ENCODE results near the gene ABHD12.
A peak's percentile ranks its signal among the peaks of the same experiment; 100 is the strongest.
"Not testable (repeated sequence)": the region's sequence is repeated elsewhere in the genome, so short reads cannot be mapped to it uniquely, and the experiment has no call there.

The ABHD12 gene

DNA sequence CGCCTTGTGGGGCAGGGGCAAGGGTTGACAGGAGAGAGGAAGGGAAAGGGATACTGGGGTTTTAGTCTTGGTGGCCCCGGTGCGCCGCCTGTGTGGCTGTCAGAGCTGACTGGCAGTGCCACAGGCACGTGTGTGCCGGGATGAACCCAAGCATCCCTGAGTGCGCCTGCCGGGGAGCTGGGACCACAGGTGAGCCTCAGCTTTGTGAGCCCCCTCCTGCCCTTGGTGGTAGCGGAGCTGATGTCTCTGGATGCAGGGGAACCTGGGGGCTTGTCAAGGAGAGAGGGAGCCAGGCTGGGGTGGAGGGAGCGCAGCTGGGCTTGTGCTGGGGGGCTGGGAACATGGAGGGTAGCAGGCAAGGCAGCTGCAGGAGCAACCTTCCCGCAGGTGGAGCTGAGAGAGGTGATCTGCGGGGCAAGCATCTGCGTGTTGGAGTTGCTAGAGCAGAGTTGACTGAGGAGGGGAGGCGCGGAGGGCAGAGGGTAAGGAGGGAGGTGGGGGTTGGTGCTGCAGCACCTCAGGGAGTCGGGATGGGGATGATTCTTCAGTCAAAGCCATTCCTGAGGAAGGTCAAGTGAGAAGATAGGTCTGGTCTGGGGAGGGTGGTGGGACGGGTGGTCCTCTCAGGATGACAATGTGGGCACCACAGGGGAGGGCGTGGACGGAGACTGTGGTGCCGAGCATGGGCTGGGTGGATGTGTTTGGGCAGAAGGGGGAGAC is 114.7 kb downstream of the ABHD12 start:
- no peak for DNase-seq

DNA sequence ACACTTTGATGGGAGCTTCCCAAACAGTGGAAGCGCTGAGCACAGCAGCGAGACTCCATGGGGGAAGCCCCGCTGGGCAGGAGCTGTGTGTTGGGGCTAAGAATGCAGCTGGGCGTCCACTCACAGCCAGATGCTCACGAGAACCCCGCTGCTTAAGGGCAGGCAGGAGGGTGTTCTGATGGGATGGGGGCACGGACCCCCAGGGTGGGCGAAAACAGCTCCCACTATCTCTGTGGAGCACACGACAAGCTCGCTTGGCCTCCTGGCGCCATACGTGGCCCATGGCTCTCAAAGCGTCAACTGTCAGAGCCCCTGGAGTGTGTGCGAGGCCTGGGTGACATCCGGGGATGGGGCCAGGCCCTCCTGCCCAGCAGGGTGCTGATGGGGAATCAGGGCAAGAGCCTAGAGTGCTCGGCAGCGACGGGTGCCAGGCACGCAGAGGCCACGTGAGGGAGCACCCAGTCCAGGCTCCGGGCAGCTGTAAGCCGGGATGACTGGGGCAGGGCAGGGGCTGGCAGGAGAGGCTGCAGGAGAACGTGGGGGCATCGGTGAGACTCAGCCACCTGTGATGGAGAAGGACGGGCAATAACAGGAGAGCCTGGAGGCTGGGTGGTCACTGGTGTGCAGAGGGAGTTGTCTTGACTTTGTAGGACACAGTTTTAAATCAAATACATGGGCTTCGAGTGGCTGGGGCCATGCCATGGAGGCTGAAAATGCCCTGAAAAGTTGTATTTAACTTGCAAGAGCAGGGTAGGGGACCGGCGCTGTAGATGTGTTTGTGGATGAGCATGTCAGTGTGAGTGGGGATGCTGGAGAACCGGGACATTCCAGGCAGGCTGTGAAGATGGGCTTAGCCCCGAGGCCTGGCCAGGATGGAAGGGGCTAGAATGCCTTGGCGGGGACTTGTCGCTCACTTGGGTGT is 115.5 kb downstream of the ABHD12 start:
- DNase-seq = no peak

DNA sequence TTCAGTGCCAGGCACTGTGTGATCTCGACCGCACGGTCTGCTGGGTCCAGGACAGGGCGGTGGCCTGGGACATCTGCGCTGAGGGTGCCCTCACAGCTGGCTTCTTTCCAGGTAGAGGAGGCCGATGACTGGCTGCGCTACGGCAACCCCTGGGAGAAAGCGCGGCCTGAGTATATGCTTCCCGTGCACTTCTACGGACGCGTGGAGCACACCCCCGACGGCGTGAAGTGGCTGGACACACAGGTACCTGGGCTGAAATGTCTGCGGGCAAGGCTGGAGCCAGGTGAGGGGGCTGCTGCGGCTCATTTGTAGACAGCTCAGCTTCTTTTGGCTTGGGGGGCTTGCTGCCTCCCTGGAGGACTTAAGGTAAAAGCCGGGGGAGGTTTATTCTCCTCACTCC is 116.2 kb downstream of the ABHD12 start:
- no peak for DNase-seq

DNA sequence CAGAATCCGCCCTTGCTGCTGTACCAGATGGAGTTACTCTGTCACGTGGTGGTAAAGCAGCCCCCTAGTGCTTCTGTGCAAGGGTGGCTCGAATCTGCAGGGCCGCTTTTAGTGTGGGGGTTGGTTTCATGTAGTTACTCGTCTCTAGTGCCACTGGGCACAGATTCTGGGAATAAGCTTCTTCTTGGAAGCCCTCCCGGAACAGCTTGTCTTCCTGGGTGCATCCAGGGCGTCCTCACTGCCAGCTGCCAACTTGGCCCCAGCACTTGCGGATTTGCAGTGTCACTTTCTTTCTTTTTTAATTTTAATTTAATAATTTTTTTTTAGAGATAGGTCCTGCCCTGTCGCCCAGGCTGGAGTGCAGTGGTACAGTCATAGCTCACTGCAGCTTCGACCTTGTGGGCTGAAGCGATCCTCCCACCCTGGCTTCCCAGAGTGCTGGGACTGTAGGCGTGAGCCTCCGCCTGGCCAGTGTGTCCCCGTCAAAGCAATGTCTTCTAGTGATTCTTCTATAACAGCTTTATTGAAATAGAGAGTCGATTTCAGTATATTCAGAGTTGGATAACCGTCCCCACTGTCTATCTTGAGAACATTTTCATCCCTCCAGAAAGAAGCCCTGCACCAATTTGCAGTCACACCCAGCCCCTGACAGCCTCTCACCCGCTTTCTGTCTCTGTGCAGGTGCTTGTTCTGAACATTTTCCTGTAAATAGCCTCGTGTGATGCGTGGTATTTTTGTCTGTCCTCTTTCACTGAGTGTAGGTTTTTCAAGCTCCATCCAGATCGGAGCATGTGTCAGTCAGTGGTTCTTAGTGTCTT is 116.9 kb downstream of the ABHD12 start:
- DNase-seq = no peak

DNA sequence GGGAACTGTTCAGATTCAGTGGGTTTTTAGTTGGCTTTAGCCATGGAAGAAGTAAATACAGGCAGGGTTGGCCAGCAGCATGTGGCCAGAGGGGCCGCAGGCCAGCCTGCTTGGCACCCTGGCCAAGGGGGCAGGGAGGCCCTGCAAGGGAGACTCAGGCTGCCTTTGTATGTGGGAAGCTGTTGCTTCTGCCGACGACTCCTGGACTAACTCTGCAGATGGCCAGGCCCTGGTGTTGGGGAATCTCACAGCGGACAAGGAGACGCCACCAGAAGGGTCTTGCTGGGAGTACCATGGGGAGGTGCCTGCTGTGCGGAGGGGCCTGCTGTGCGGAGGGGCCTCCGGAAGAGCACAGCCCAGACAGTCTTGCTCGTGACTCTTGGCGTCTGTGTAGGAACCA is 117.6 kb downstream of the ABHD12 start:
- no peak for DNase-seq

DNA sequence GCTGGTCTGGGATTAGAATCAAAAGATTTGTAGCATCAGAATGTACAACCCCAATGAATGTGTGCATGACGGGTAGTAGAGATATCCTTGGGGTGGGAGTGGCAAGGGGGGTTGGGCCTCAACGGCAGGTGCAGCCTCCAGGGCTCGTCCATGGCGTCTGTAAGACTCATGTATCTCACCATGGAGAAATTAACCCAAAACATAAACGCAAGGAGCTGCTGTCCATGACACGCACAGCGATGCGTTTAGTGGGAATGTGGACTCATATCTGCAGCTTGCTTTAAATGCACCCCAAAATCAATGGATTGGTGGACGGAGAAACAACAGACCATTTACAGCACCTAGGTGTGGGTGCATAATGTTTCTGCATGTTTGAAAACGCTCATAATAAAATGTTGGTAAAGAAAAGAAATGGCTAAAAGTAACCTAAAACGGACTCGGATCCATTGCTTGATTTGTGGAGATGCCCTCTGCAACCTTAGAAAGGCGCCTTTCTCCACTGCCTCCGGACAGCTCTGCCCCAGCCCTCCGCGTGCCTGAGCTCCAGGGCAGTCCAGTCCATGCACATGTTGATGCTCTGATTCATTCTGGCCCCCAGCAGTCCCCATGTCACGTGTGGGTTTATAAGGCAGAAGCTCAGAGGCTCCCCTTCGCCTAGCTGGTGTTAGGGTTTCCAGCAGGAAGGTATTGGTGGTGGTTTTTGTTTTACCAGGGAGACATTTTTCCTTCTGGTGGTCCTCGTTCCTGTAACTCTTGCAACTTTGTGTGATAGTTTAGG is 118.2 kb downstream of the ABHD12 start:
- DNase-seq = no peak

DNA sequence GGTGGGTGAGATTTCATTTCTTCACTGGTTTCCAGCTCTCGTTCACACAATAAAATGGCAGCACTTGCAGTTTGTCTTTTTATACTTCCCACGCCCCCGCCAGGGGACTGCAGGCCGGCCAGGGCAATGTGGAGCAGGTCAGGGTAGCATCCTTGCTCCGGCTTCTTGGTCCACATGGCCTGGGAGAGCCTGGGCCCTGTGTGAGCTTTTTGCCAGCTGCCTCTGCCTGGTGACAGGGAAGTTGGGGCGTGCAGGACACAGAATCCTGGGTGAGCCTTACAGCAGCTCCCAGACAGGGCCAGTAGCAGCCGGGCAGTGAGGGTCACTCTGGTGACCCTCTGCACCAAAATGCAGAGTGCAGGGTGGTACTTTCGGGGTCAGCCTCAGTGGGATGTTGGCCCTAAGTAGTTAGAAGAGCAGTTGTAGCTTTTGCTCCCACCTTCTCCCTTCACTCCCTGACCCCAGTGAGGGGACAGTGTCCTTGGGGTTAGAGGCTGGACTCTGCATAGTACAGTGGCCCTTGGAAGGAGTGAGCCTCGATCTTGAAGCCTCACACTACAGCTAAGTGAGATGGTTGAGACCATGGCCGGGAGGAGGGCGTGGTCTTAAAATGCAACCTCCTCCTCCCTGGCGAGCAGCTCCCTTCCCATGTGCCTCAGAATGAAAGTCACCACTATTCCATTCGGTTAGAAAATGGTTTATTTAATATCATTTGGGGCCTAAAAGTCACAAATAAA is 119.0 kb downstream of the ABHD12 start:
- no peak for DNase-seq

GRCh38 chr20:25270829-25271251 is 119.8 kb downstream of the ABHD12 start:
- peak; percentile 96 for DNase-seq

- no peak for DNase-seq
Observed at GRCh38 chr20:25269833-25270170, 120.8 kb downstream of the ABHD12 start.

- DNase-seq = no peak
Observed at GRCh38 chr20:25269057-25269832, 121.4 kb downstream of the ABHD12 start.

GRCh38 chr20:25260770-25261437 is 129.7 kb downstream of the ABHD12 start:
- DNase-seq = not testable (repeated sequence)

- no peak for DNase-seq
Observed at GRCh38 chr20:25259788-25260254, 130.8 kb downstream of the ABHD12 start.

DNA sequence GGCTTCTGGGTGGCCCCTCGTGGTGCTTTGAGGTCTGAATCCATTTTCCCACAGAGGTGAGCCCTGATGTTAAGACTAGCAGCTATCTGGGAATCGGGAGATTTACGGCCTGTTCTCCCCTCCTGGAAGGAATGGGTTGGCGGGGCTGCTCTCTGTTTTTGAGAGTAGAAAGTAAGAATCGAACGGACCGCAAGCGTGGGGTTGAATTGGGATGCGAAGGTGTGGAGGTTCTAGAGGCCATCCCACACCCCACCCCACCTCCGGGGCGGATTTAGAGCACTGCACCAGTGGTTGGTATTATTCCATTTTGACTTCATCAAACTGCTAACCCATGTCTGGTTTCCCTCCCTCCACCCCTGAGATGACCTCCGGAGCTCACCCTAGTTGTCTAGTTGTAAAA is 131.3 kb downstream of the ABHD12 start:
- DNase-seq = no peak

- DNase-seq = no peak
Observed at GRCh38 chr20:25258828-25259227, 131.8 kb downstream of the ABHD12 start.

- no peak for DNase-seq
Observed at GRCh38 chr20:25258476-25258805, 132.2 kb downstream of the ABHD12 start.

DNA sequence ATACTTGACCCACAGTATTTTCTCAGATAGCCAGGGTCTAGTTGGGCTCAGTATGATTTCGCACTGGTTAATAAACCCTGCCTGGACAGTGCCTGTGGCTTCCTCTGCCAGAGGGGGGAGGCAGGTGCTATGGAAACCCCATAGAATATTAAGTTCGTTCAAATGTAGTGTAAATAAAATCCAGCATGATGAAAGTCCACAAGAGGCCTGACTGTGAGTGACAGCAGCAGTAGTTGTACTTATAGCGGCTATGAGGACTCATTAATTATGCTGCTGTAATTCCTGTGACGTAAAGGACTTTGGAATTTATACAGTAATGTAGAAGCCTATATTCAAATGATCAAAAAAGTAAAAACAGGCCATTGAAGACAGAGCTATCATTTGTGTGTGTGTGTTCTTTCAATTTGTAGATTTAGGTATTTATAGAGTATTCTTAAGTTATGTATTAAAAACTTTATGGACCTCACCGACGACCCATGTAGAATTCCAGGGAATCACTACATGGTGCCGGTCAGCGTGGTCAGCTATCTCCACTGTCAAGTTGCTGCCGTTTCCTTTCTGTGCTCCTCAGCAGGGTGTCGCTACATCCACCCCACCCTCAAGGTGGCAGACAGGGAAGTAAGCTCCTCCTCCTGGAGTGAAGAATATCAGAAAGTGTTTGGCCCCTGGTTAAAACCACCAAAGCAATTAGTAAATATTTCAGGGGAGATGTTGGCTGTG is 132.7 kb downstream of the ABHD12 start:
- no peak for DNase-seq

DNA sequence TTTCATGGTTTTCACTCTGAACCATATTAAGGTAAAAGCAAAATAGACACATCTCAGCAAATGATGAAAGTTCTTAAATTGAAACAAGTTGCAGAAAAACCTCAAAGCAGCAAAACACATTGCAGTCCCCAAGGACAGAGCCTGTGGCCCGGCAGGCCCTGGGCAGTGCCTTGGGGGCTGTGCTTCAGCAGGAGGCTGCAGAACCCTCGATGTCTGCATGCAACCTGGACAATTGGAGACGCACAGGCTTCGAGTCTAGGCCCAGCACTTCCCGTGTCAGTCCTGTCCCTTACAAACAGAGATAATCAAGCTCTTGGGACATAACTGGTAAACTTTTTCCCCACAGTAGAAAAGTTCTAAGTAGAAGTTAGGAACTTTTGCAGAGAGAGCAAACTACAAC is 133.5 kb downstream of the ABHD12 start:
- DNase-seq = no peak

DNA sequence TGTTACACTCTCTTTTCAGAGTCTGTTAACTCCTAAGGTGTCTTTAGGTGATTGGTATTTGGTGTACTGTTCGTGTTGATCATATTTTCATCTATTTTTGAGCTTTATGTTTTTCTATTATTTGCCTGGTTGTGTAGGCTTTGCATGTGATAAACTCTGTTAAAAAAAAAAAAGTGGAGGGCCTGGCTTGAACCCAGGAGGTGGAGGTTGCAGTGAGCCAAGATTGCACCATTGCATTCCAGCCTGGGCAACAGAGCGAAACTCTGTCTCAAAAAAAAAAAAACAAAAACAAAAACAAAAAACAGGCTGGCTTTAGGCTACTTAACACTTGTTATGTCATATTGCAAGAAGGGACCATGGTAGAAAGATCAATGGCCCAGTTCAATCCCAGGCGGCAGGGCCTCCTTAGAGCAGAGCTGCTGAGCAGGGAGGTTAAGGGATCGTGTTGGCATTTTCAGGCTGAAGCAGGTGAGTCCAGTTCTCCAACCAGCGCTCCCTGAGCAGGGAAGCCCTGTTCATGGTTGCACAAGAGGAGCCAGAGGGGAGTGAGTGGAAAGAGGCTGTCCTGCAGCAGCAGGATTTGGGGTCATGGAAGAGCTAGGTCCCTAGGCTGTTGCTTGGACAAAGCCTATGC is 134.3 kb downstream of the ABHD12 start:
- no peak for DNase-seq

DNA sequence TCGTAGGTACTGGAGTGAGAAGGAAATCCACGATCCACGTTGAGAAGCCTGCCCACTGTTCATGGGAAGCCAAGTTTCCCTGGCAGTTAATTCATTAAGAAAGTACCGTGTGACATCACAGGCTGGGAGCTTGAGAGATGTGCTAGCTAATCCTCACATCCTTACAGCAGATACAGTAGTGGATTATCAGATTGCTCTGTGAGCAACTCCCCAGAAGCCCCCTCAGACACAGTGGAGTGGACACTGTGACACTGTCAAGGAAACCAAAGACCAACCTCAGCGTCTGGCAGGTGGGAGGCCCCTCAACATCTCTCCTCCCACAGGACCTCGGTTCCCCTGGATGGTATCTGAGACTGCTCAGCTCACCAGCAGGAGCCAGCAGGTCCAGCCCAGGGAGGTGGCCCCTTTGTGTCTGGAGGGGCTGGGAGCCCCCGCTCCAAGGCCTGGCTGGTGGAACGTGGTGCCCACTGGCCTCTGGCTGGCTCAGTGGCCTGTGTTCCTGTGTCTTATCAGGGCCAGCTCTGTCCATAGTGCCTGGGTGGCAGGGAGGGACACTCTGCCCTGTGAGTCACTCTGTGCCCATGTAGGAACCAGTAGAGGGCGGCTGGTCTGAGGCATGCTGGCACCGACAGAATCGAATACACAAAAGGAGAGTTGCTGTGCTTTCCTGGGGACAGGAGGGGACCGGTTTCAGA is 135.5 kb downstream of the ABHD12 start:
- DNase-seq = no peak

All from NCI-H69 (cell line).